Measurements from ENCODE around the gene FRS2. TPM values are rescaled to one million over a fixed set of nuclear protein-coding genes. Genes with fewer than 3 reads are reported as not detected.

FRS2 gene, protein sequence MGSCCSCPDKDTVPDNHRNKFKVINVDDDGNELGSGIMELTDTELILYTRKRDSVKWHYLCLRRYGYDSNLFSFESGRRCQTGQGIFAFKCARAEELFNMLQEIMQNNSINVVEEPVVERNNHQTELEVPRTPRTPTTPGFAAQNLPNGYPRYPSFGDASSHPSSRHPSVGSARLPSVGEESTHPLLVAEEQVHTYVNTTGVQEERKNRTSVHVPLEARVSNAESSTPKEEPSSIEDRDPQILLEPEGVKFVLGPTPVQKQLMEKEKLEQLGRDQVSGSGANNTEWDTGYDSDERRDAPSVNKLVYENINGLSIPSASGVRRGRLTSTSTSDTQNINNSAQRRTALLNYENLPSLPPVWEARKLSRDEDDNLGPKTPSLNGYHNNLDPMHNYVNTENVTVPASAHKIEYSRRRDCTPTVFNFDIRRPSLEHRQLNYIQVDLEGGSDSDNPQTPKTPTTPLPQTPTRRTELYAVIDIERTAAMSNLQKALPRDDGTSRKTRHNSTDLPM
- 8.7 to 13.7 TPM (median 12.1 TPM) in 5 replicates for total RNA-seq (2022; extraction: Qiagen RNA extraction)

DNA sequence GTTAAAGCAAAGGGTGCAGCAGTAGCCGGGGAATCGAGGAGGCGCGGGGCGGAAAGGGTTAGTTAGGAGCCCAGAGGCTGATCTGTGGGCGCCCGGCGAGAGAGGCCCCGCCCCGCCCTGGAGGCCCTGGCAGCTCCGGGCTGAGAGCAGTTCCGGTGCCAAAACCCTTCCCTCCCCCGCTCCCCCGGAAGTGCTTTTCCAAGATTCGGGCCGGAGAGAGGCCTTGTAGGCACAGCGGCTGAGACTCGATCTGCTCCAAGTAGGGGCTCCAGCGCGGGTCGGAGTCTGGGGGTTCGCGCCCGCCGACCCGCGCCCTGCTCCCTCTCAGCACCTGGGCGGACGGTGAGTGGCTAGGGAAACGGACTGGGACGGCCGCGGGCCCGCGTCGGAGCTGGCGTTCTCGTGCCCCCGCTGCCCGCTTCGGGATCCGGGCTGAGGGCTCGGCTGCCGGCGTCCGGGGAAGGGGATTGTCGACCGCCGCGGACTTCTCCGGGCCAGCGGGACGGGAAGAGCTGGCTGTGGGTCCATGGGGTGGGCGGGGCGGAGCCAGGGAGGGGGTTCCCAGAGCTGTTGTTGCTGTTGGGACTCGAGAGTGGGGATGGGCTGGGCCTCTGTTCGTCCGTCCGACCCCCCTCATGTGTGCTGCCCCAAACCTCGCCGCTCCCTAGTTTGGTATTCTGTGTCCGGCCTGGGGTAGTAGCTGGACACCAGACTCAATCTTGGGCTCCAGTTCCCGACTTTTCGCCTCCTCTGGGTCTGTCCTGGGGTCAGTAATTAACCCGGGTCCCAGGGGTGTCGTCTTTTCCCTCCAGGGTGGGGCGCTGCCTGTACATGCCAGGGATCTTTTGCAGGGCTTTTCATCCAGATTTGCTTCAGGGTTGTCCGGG is at the start of gene FRS2:
Gene FRS2 (plus strand): TSS at position 200 of the 887 bp plus-strand sequence. CDS start 98,643 bp downstream, outside the sequence.

DNA sequence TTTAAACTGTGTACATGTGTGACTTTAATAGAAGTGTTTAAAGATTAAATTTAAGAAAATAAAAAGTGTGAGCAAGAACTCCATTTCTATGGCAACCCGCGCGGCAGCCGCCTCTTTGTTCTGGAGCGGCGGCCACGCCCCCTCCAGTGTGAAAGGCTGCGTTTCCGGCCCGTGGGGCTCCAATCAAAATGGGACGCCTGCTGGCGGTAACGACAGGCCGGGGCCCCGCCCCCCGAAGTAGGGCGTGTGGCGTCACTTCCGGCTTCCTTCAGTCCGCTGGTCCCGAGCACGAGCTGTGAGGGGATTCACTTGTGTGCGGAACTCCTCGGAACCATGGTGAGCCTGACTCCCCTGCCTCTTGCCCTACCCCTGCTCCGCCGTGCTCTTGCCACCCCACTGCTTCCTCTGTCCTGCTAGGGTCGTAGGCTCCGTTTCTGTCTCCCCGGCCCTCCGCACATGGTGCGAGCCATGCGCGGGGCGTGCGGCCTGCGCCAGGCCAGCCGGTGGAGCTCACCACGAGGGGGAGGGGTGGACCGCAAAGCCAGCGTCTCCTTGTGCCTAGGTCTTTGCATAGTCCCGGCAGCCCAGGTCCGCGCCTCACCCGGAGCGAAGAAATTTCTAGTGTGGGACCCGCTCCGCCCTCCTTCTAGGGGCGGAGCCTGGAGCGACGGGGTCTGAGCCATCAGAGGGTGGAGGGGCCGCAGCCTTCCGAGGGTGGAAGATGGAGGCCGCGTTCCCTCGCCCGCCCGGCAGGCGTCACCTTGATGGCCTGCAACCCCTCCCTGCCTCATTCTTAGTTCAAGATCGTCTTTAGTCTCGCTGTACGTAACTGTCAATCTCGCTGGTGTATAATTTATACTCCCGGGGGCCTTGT is 115.2 kb downstream of the FRS2 start, which contains the start of gene CCT2:
Gene CCT2 (plus strand): TSS at position 271 of the 874 bp plus-strand sequence. CDS start 63 bp downstream, at position 334.

DNA sequence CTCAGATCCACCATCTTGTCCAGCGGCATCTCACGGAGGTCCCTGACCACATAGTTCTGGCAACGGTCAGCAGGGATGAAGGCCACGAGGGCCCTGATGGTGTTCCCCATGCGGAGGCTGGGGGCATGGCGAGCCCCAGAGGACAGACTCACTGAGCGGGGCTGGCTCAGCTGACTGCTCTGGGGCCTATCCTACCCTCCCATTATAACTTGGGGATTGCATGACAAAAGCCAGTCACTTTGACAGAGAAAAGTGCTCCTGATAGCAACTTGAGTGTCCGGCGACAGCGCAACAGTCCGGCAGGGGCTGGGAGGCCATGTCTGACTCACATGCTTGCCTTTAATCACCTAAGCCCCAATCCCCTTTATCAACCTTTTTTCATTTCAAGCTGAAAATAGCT is 140.5 kb downstream of the FRS2 start, which contains the start of gene LRRC10:
Gene LRRC10 (minus strand): TSS at position 179 of the 400 bp plus-strand sequence. CDS start 69 bp downstream, at position 110.

Other genes starting within 250 kb of the FRS2 start
- gene CPSF6, start 230.8 kb upstream of the FRS2 start, total RNA-seq (2022; extraction: Qiagen RNA extraction), result 60.0 to 65.9 TPM (median 64.9 TPM) in 5 replicates
- 0.06 to 0.45 TPM (median 0.07 TPM) in 3 of 5 replicates, not detected in the others for gene LYZ, start 122.0 kb upstream of the FRS2 start, total RNA-seq (2022; extraction: Qiagen RNA extraction)
- 34.3 to 40.3 TPM (median 35.2 TPM) in 5 replicates for gene YEATS4, start 110.6 kb upstream of the FRS2 start, total RNA-seq (2022; extraction: Qiagen RNA extraction)
- 288 to 351 TPM (median 298 TPM) in 5 replicates for gene CCT2, start 115.1 kb downstream of the FRS2 start, total RNA-seq (2022; extraction: Qiagen RNA extraction)
- gene LRRC10, start 140.5 kb downstream of the FRS2 start, total RNA-seq (2022; extraction: Qiagen RNA extraction), result not detected in 5 replicates
- gene BEST3, start 228.9 kb downstream of the FRS2 start, total RNA-seq (2022; extraction: Qiagen RNA extraction), result 0.86 to 1.9 TPM (median 1.2 TPM) in 5 replicates